Measurements from ENCODE around the gene PLXNA2. TPM values are rescaled to one million over a fixed set of nuclear protein-coding genes. Genes with fewer than 3 reads are reported as not detected.

PLXNA2 gene
- total RNA-seq, 1 experiment from 2014 or later: 69.7 TPM

GRCh38 chr1:208052135-208052534 is 192.0 kb downstream of the PLXNA2 start:
- H3K4me1 Mint-ChIP-seq (ENCODE audit: insufficient read depth, unreplicated experiment): peaks cover 4% of the 10 kb centered on the region
- intact Hi-C loops (cut with micrococcal nuclease): no loop called here
- no peak for DNase-seq (ENCODE audit: unreplicated experiment)
- H3K4me3 Mint-ChIP-seq (ENCODE audit: unreplicated experiment): no peak overlapping the region
- TF ChIP-seq, protein P1, sequence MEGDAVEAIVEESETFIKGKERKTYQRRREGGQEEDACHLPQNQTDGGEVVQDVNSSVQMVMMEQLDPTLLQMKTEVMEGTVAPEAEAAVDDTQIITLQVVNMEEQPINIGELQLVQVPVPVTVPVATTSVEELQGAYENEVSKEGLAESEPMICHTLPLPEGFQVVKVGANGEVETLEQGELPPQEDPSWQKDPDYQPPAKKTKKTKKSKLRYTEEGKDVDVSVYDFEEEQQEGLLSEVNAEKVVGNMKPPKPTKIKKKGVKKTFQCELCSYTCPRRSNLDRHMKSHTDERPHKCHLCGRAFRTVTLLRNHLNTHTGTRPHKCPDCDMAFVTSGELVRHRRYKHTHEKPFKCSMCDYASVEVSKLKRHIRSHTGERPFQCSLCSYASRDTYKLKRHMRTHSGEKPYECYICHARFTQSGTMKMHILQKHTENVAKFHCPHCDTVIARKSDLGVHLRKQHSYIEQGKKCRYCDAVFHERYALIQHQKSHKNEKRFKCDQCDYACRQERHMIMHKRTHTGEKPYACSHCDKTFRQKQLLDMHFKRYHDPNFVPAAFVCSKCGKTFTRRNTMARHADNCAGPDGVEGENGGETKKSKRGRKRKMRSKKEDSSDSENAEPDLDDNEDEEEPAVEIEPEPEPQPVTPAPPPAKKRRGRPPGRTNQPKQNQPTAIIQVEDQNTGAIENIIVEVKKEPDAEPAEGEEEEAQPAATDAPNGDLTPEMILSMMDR (IDR thresholded peaks at IDR 0.05; ENCODE audit: unreplicated experiment): no peak
- BruUV-seq (replicated peaks): no TSS peak
- no peaks in the 10 kb centered on the region for H3K27me3 Mint-ChIP-seq (ENCODE audit: insufficient read depth, unreplicated experiment)
- H3K9me3 Mint-ChIP-seq (ENCODE audit: unreplicated experiment): no peaks in the 10 kb centered on the region
- H3K36me3 Mint-ChIP-seq (ENCODE audit: insufficient read depth, unreplicated experiment): peaks cover 36% of the 10 kb centered on the region
- POLR2A ChIA-PET: no interaction called here
- CTCF ChIA-PET: interaction anchor here (0.5 to 0.8 kb wide), 2 partner anchors 20 to 55 kb away, joined by 3 to 5 read pairs; no protein-coding TSS in a partner anchor
- no peak overlapping the region for H3K27ac Mint-ChIP-seq (ENCODE audit: low read depth, unreplicated experiment)

GRCh38 chr1:208051651-208052050 is 192.5 kb downstream of the PLXNA2 start:
- H3K36me3 Mint-ChIP-seq (ENCODE audit: insufficient read depth, unreplicated experiment): peaks cover 37% of the 10 kb centered on the region
- no peaks in the 10 kb centered on the region for H3K9me3 Mint-ChIP-seq (ENCODE audit: unreplicated experiment)
- CTCF ChIA-PET: interaction anchor here (0.8 kb wide), 1 partner anchor 20 kb away, joined by 5 read pairs; no protein-coding TSS in a partner anchor
- POLR2A ChIA-PET: no interaction called here
- BruUV-seq (replicated peaks): no TSS peak
- peaks cover 8% of the 10 kb centered on the region for H3K4me1 Mint-ChIP-seq (ENCODE audit: insufficient read depth, unreplicated experiment)
- no peak overlapping the region for H3K27ac Mint-ChIP-seq (ENCODE audit: low read depth, unreplicated experiment)
- no peak for DNase-seq (ENCODE audit: unreplicated experiment)
- H3K27me3 Mint-ChIP-seq (ENCODE audit: insufficient read depth, unreplicated experiment): no peaks in the 10 kb centered on the region
- no peak overlapping the region for H3K4me3 Mint-ChIP-seq (ENCODE audit: unreplicated experiment)
- intact Hi-C loops (cut with micrococcal nuclease): no loop called here
- TF ChIP-seq, protein P1 (IDR thresholded peaks at IDR 0.05; ENCODE audit: unreplicated experiment): no peak

- CTCF ChIA-PET: interaction anchor here (0.6 to 16.5 kb wide), 4 partner anchors 27 to 1399 kb away, joined by 4 to 347 read pairs (median 15); partner anchors contain the start of gene PLXNA2
- H3K9me3 Mint-ChIP-seq (ENCODE audit: unreplicated experiment): no peaks in the 10 kb centered on the region
- H3K27me3 Mint-ChIP-seq (ENCODE audit: insufficient read depth, unreplicated experiment): no peaks in the 10 kb centered on the region
- intact Hi-C loops (cut with micrococcal nuclease): no loop called here
- TF ChIP-seq, protein P1 (IDR thresholded peaks at IDR 0.05; ENCODE audit: unreplicated experiment): no peak
- BruUV-seq (replicated peaks): no TSS peak
- H3K4me3 Mint-ChIP-seq (ENCODE audit: unreplicated experiment): no peak overlapping the region
- POLR2A ChIA-PET: interaction anchor here (0.5 to 1.0 kb wide), 2 partner anchors 26 to 196 kb away, joined by 3 read pairs; partner anchors contain the start of gene PLXNA2
- H3K4me1 Mint-ChIP-seq (ENCODE audit: insufficient read depth, unreplicated experiment): peaks cover 12% of the 10 kb centered on the region
- H3K36me3 Mint-ChIP-seq (ENCODE audit: insufficient read depth, unreplicated experiment): peaks cover 36% of the 10 kb centered on the region
- H3K27ac Mint-ChIP-seq (ENCODE audit: low read depth, unreplicated experiment): no peak overlapping the region
- no peak for DNase-seq (ENCODE audit: unreplicated experiment)
These were observed 195.3 kb downstream of the PLXNA2 start for GRCh38 chr1:208048904-208049303.

GRCh38 chr1:208047975-208048374 is 196.2 kb downstream of the PLXNA2 start:
- POLR2A ChIA-PET: interaction anchor here (0.6 to 2.1 kb wide), 11 partner anchors 9 to 198 kb away, joined by 3 to 12 read pairs (median 4); partner anchors contain the start of gene PLXNA2
- no peak for DNase-seq (ENCODE audit: unreplicated experiment)
- CTCF ChIA-PET: interaction anchor here (0.6 to 16.5 kb wide), 16 partner anchors 8 to 1595 kb away, joined by 3 to 347 read pairs (median 4); partner anchors contain the start of gene PLXNA2
- no TSS peak for BruUV-seq (replicated peaks)
- TF ChIP-seq, protein P1 (IDR thresholded peaks at IDR 0.05; ENCODE audit: unreplicated experiment): no peak
- intact Hi-C loops (cut with micrococcal nuclease): no loop called here
- peaks cover 38% of the 10 kb centered on the region for H3K36me3 Mint-ChIP-seq (ENCODE audit: insufficient read depth, unreplicated experiment)
- H3K4me3 Mint-ChIP-seq (ENCODE audit: unreplicated experiment): no peak overlapping the region
- H3K27ac Mint-ChIP-seq (ENCODE audit: low read depth, unreplicated experiment): no peak overlapping the region
- H3K27me3 Mint-ChIP-seq (ENCODE audit: insufficient read depth, unreplicated experiment): no peaks in the 10 kb centered on the region
- H3K9me3 Mint-ChIP-seq (ENCODE audit: unreplicated experiment): no peaks in the 10 kb centered on the region
- H3K4me1 Mint-ChIP-seq (ENCODE audit: insufficient read depth, unreplicated experiment): peaks cover 12% of the 10 kb centered on the region
